HepG2 (cell line): ENCODE data around the gene MYO10. TPM values are rescaled to one million over a fixed set of nuclear protein-coding genes. Genes with fewer than 3 reads are reported as not detected.

Experiments
- ATAC-seq: fragments of 200-7000 bp; cut with Tn5 transposase; 3 replicates; pipeline ENCODE4 v1.9.1; 2020; ENCODE audit warnings: mild to moderate bottlenecking, moderate library complexity
- BruUV-seq: library from RNA; stranded (reverse); fragments of 400-500 nt; replicated peaks from 2 replicates; lab custom pipeline; 2021; lab: Mats Ljungman, UMichigan
- CTCF ChIA-PET: fragments of 300-600 bp; formaldehyde crosslinking; extraction: SDS; loops from one replicate; lab custom pipeline; 2021; ENCODE audit warnings: low total read pairs, inconsistent platforms, low intra/inter-chr PET ratio; lab: Yijun Ruan, JAX
- POLR2A ChIA-PET: fragments of 350-600 bp; sonication (Branson Sonifier 250); formaldehyde crosslinking; loops from one replicate; lab custom pipeline; 2020; ENCODE audit warnings: antibody characterized with exemption, inconsistent platforms; lab: Yijun Ruan, JAX
- DNase-seq: peaks from one replicate; pipeline ENCODE4 v3.0.0-alpha.2; 2015; ENCODE audit warnings: low spot score
- FAIRE-seq: peaks from 3 replicates; lab custom pipeline; 2011; peaks lifted over from hg19 to GRCh38; lab: Jason Lieb, UNC
- H2AFZ ChIP-seq: one replicate; pipeline ENCODE4 v1.6.1; 2011; ENCODE audit warnings: low read length, inconsistent platforms
- H3K27ac ChIP-seq: fragments of 300-600 bp; 3 replicates; pipeline ENCODE4 v1.8.0; 2011; ENCODE audit warnings: mixed run types, mild to moderate bottlenecking, mixed read lengths, low read length, inconsistent platforms; ENCODE audit not compliant: insufficient read depth; ENCODE audit errors: extremely low read length
- H3K27me3 ChIP-seq, 2 experiments: fragments of 200-600 bp in 1 of 2; 2 replicates in 1 of 2; 3 replicates in 1 of 2; pipeline versions ENCODE4 v1.6.0 to v1.8.0; 2011; ENCODE audit warnings: low read length in 2 of 2, mild to moderate bottlenecking in 2 of 2, moderate library complexity in 2 of 2, inconsistent platforms in 1 of 2; ENCODE audit not compliant: insufficient read depth in 2 of 2, control insufficient read depth in 1 of 2
- H3K36me3 ChIP-seq, 2 experiments: fragments of 200-600 bp in 1 of 2; replicated peaks in 1 of 2; 2 replicates in 1 of 2; 3 replicates in 1 of 2; pipeline versions ENCODE4 v1.5.1 to v1.8.0; 2011; ENCODE audit warnings: low read length in 2 of 2, inconsistent platforms in 1 of 2; ENCODE audit not compliant: insufficient read depth in 2 of 2, control insufficient read depth in 1 of 2
- H3K4me1 ChIP-seq: 2 replicates; pipeline ENCODE4 v1.5.1; 2012; ENCODE audit warnings: low read length, inconsistent platforms; ENCODE audit not compliant: insufficient read depth
- H3K4me2 ChIP-seq: 2 replicates; pipeline ENCODE4 v1.6.0; 2011; ENCODE audit warnings: low read depth, low read length, inconsistent platforms
- H3K4me3 ChIP-seq, 3 experiments: fragments of 200-600 bp in 1 of 3; sonication (generic), shearing (Covaris generic) in 1 of 3; replicated peaks in 1 of 3; 2 replicates each; pipeline ENCODE4 v1.5.1; 2011 to 2016; ENCODE audit warnings: low read length in 3 of 3, inconsistent platforms in 2 of 3, low read depth in 2 of 3, mild to moderate bottlenecking in 2 of 3, control low read depth in 1 of 3, mixed read lengths in 1 of 3; ENCODE audit not compliant: insufficient read depth in 1 of 3
- H3K79me2 ChIP-seq: one replicate; pipeline ENCODE4 v1.6.1; 2011; ENCODE audit warnings: low read length, inconsistent platforms; ENCODE audit not compliant: insufficient read depth
- H3K9ac ChIP-seq: 2 replicates; pipeline ENCODE4 v1.6.0; 2011; ENCODE audit warnings: mild to moderate bottlenecking, low read depth, low read length, inconsistent platforms; ENCODE audit not compliant: insufficient read depth
- H3K9me3 ChIP-seq: 2 replicates; pipeline ENCODE4 v1.5.1; 2012; ENCODE audit warnings: mild to moderate bottlenecking, low read length
- H4K20me1 ChIP-seq: 2 replicates; pipeline ENCODE4 v1.6.0; 2011; ENCODE audit warnings: inconsistent platforms, mild to moderate bottlenecking, low read length, moderate library complexity; ENCODE audit not compliant: insufficient read depth
- CHD2 ChIP-seq: IDR thresholded peaks from 2 replicates; pipeline ENCODE4 v1.6.1; 2011; ENCODE audit warnings: low read depth, low read length, improper control_type of control experiment
- E2F2 ChIP-seq: sonication (generic); formaldehyde crosslinking; IDR thresholded peaks from 2 replicates; pipeline ENCODE4 v1.4.0; 2020; ENCODE audit warnings: missing genetic modification reagents, borderline replicate concordance
- GPBP1L1 ChIP-seq: sonication (generic); formaldehyde crosslinking; IDR thresholded peaks from 2 replicates; pipeline ENCODE4 v1.5.0; 2020; ENCODE audit warnings: mild to moderate bottlenecking, missing genetic modification reagents
- MAFF ChIP-seq: IDR thresholded peaks from 2 replicates; pipeline ENCODE4 v1.6.1; 2011; ENCODE audit warnings: low read depth, low read length, improper control_type of control experiment
- SP140L ChIP-seq: sonication (generic); formaldehyde crosslinking; IDR thresholded peaks from 2 replicates; pipeline ENCODE4 v1.4.0; 2020; ENCODE audit warnings: missing genetic modification reagents, borderline replicate concordance
- TBX3 ChIP-seq: fragments of 450-650 bp; IDR thresholded peaks from 2 replicates; pipeline ENCODE4 v1.6.1; 2017; ENCODE audit warnings: antibody characterized with exemption, mild to moderate bottlenecking, inconsistent platforms, borderline replicate concordance
- ZNF12 ChIP-seq: sonication (generic); formaldehyde crosslinking; IDR thresholded peaks from 2 replicates; pipeline ENCODE4 v1.5.0; 2020; ENCODE audit warnings: missing genetic modification reagents
- ZNF234 ChIP-seq: sonication (generic); formaldehyde crosslinking; conservative IDR thresholded peaks from 2 replicates; pipeline ENCODE4 v1.5.1; 2020; ENCODE audit warnings: mild to moderate bottlenecking, missing genetic modification reagents
- ZNF274 ChIP-seq: sonication (generic); formaldehyde crosslinking; IDR thresholded peaks from 2 replicates; pipeline ENCODE4 v1.5.1; 2020; ENCODE audit warnings: mild to moderate bottlenecking, missing genetic modification reagents
- ZNF781 ChIP-seq: sonication (generic); formaldehyde crosslinking; IDR thresholded peaks from 2 replicates; pipeline ENCODE4 v1.5.1; 2020; ENCODE audit warnings: borderline replicate concordance, mild to moderate bottlenecking, missing genetic modification reagents; ENCODE audit errors: not compliant biosample characterization
- ZNF800 ChIP-seq: sonication (generic); formaldehyde crosslinking; IDR thresholded peaks from 2 replicates; pipeline ENCODE4 v1.4.0; 2020; ENCODE audit warnings: missing genetic modification reagents
- WGBS: methylation state at CpG from one replicate; pipeline ENCODE4 v1.1.6; 2017; ENCODE audit warnings: low lambda C conversion rate; 5-methylcytosine and 5-hydroxymethylcytosine counted together
- in situ Hi-C: cut with HindIII; loops from 2 replicates; pipeline ENCODE4 v1.10.0; 2017; ENCODE audit warnings: low pct_unique_long_range_greater_than_20kb; ENCODE audit not compliant: extremely low pct_ligation_motif_present
- intact Hi-C: fragments of 100-400 bp; cut with micrococcal nuclease; formaldehyde crosslinking; loops from one replicate; pipeline ENCODE4 v1.10.0; 2022; ENCODE audit not compliant: unreplicated experiment
- polyA plus RNA-seq, 8 experiments: library from polyadenylated mRNA; depleted of rRNA in 3 of 8; stranded (reverse) in 7 of 8; unstranded in 1 of 8; fragments of >200 nt; fragmentation: Illumina TruSeq in 4 of 8; extraction: Trizol in 4 of 8; gene quantifications; 2 replicates each; pipeline versions ENCODE4 v1.2.1 to v1.2.3, GENCODE V29; 2011 to 2016; ENCODE audit warnings: low read depth in 4 of 8, missing spikeins in 1 of 8, mixed read lengths in 1 of 8; ENCODE audit not compliant: insufficient read depth in 1 of 8
- total RNA-seq, 5 experiments: library from RNA; depleted of rRNA; stranded (reverse); fragments of >200 nt; fragmentation: Illumina TruSeq; extraction: Trizol; gene quantifications; 2 replicates each; pipeline ENCODE4 v1.2.3, GENCODE V29; 2016; ENCODE audit warnings: low read depth in 1 of 5

The MYO10 gene
- total and polyA plus RNA-seq, 2 of the 13 experiments (the other 11 are each of a cell fraction or from before 2014, with no cell fraction given) = 4.5 to 14.0 TPM

GRCh38 chr5:16763211-16763610 lies 172.9 kb downstream of the MYO10 start:
- Histone ChIP-seq H4K20me1 (no peaks in the 10 kb centered on the region), H3K79me2 (no peaks in the 10 kb centered on the region), H3K27me3 (no peaks in the 10 kb centered on the region; a peak in 1 of 5 replicates), H3K36me3 (no peaks in the 10 kb centered on the region), H3K4me2 (no peak overlapping the region), H3K9ac (no peak overlapping the region), H3K4me3 (no peak overlapping the region), H3K9me3 (no peaks in the 10 kb centered on the region), H3K4me1 (peaks cover 16% of the 10 kb centered on the region), H3K27ac (no peak overlapping the region), H2AFZ (no peak overlapping the region)
- CTCF ChIA-PET = no interaction called here
- BruUV-seq = no TSS peak
- no peak for ATAC-seq
- in situ Hi-C loops (no loop called here), intact Hi-C loops (no loop called here)
- no peak for DNase-seq
- POLR2A ChIA-PET = no interaction called here
- no peak for TF ChIP-seq SP140L (CRISPR knock-in tag)
- no peak for TF ChIP-seq ZNF234 (CRISPR knock-in tag)
- TF ChIP-seq CHD2 = no peak
- no peak for TF ChIP-seq E2F2
- no peak for TF ChIP-seq MAFF
- no peak for TF ChIP-seq ZNF12 (CRISPR knock-in tag)
- no peak for TF ChIP-seq ZNF274
- no peak for TF ChIP-seq ZNF781
- TF ChIP-seq ZNF800 (CRISPR knock-in tag) = no peak
- no peak for TF ChIP-seq TBX3
- no peak for TF ChIP-seq GPBP1L1 (CRISPR knock-in tag)
- 78% methylated on average over 5 of the region's 5 CpGs for WGBS
- no peak for FAIRE-seq
